HEK293 (cell line): Measurements from ENCODE around the gene COG6.
A peak's percentile ranks its signal among the peaks of the same experiment; 100 is the strongest.

ENCODE experiments used
- CTCF ChIA-PET: fragments of 350-600 bp; formaldehyde crosslinking; extraction: SDS; loops from one replicate; lab custom pipeline; 2021; ENCODE audit warnings: antibody characterized with exemption; lab: Yijun Ruan, JAX
- POLR2A ChIA-PET: fragments of 300-600 bp; formaldehyde crosslinking; extraction: SDS; loops from one replicate; lab custom pipeline; 2020; ENCODE audit warnings: antibody characterized with exemption, inconsistent platforms; lab: Yijun Ruan, JAX
- H3K27ac ChIP-seq: fragments of 200-500 bp; sonication (Bioruptor generic); 2 replicates; pipeline ENCODE4 v1.5.1; 2014; ENCODE audit warnings: low read depth, low read length, control low read depth, inconsistent platforms; ENCODE audit errors: extremely low read depth
- H3K36me3 ChIP-seq, 2 experiments: fragments of 200-500 bp in 1 of 2; sonication (Bioruptor generic) in 1 of 2; 1 replicate in 1 of 2; 2 replicates in 1 of 2; pipeline ENCODE4 v1.5.1; 2014 to 2017; ENCODE audit warnings: inconsistent platforms in 2 of 2, low read length in 2 of 2; ENCODE audit not compliant: control insufficient read depth in 2 of 2, insufficient read depth in 1 of 2
- H3K4me1 ChIP-seq: fragments of 200-500 bp; sonication (Bioruptor generic); 2 replicates; pipeline ENCODE4 v1.5.1; 2014; ENCODE audit warnings: mild to moderate bottlenecking, low read length, inconsistent platforms; ENCODE audit not compliant: control insufficient read depth, insufficient read depth
- H3K4me3 ChIP-seq: 2 replicates; pipeline ENCODE4 v1.5.1; 2011; ENCODE audit warnings: low read depth, mild to moderate bottlenecking, control low read depth, low read length, moderate library complexity
- H3K9me3 ChIP-seq: fragments of 200-500 bp; sonication (Bioruptor generic); 2 replicates; pipeline ENCODE4 v1.5.1; 2014; ENCODE audit warnings: low read depth, low read length, inconsistent platforms; ENCODE audit not compliant: control insufficient read depth, insufficient read depth
- MZF1 ChIP-seq: fragments of 450-650 bp; formaldehyde crosslinking; IDR thresholded peaks from 2 replicates; pipeline ENCODE4 v1.5.1; 2017; ENCODE audit warnings: missing biosample characterization, missing genetic modification characterization, borderline replicate concordance
- SALL2 ChIP-seq: fragments of 450-650 bp; formaldehyde crosslinking; IDR thresholded peaks from 2 replicates; pipeline ENCODE4 v1.5.0; 2017; ENCODE audit warnings: missing biosample characterization, mild to moderate bottlenecking, missing genetic modification characterization, borderline replicate concordance
- SCRT1 ChIP-seq: fragments of 450-650 bp; formaldehyde crosslinking; IDR thresholded peaks from 2 replicates; pipeline ENCODE4 v1.5.1; 2016; ENCODE audit warnings: missing biosample characterization, missing genetic modification characterization, borderline replicate concordance
- TRIM28 ChIP-seq: IDR thresholded peaks from 2 replicates; pipeline ENCODE4 v1.6.1; 2011; ENCODE audit warnings: low read length, control low read depth, borderline replicate concordance
- WT1 ChIP-seq: fragments of 450-650 bp; formaldehyde crosslinking; IDR thresholded peaks from 2 replicates; pipeline ENCODE4 v1.5.1; 2016; ENCODE audit warnings: missing biosample characterization, missing genetic modification characterization
- ZIC2 ChIP-seq: fragments of 450-650 bp; formaldehyde crosslinking; IDR thresholded peaks from 2 replicates; pipeline ENCODE4 v1.5.1; 2016; ENCODE audit warnings: missing biosample characterization, missing genetic modification characterization
- ZNF138 ChIP-seq: fragments of 450-650 bp; formaldehyde crosslinking; IDR thresholded peaks from 2 replicates; pipeline ENCODE4 v1.5.1; 2016; ENCODE audit warnings: missing biosample characterization, missing genetic modification characterization, borderline replicate concordance
- ZNF146 ChIP-seq: fragments of 450-650 bp; formaldehyde crosslinking; IDR thresholded peaks from 2 replicates; pipeline ENCODE4 v1.5.1; 2016; ENCODE audit warnings: missing biosample characterization, missing genetic modification characterization
- ZNF184 ChIP-seq: fragments of 450-650 bp; IDR thresholded peaks from 2 replicates; pipeline ENCODE4 v1.5.1; 2018; ENCODE audit warnings: missing biosample characterization, mild to moderate bottlenecking, missing genetic modification characterization
- ZNF292 ChIP-seq: fragments of 450-650 bp; formaldehyde crosslinking; IDR thresholded peaks from 2 replicates; pipeline ENCODE4 v1.5.1; 2016; ENCODE audit warnings: low read depth, missing biosample characterization, missing genetic modification characterization, borderline replicate concordance
- ZNF335 ChIP-seq: fragments of 450-650 bp; formaldehyde crosslinking; conservative IDR thresholded peaks from 2 replicates; pipeline ENCODE4 v1.5.1; 2016; ENCODE audit warnings: missing biosample characterization, missing genetic modification characterization
- ZNF548 ChIP-seq: fragments of 450-650 bp; formaldehyde crosslinking; IDR thresholded peaks from 2 replicates; pipeline ENCODE4 v1.5.1; 2016; ENCODE audit warnings: missing biosample characterization, missing genetic modification characterization
- ZNF654 ChIP-seq: fragments of 450-650 bp; formaldehyde crosslinking; IDR thresholded peaks from 2 replicates; pipeline ENCODE4 v1.5.1; 2016; ENCODE audit warnings: low read depth, missing biosample characterization, missing genetic modification characterization
- ZNF776 ChIP-seq: fragments of 450-650 bp; formaldehyde crosslinking; IDR thresholded peaks from 2 replicates; pipeline ENCODE4 v1.5.0; 2017; ENCODE audit warnings: missing biosample characterization, missing genetic modification characterization, borderline replicate concordance
- ZNF791 ChIP-seq: fragments of 450-650 bp; formaldehyde crosslinking; IDR thresholded peaks from 2 replicates; pipeline ENCODE4 v1.5.1; 2016; ENCODE audit warnings: missing biosample characterization, missing genetic modification characterization
- ZNF830 ChIP-seq: fragments of 450-650 bp; IDR thresholded peaks from 2 replicates; pipeline ENCODE4 v1.5.0; 2018; ENCODE audit warnings: missing biosample characterization, missing genetic modification characterization, low read depth, mild to moderate bottlenecking, moderate library complexity
- ZNF843 ChIP-seq: fragments of 450-650 bp; formaldehyde crosslinking; IDR thresholded peaks from 2 replicates; pipeline ENCODE4 v1.5.1; 2016; ENCODE audit warnings: missing biosample characterization, missing genetic modification characterization
- TF ChIP-seq, protein P1 (sequence below): fragments of 450-650 bp; formaldehyde crosslinking; IDR thresholded peaks from 2 replicates; pipeline ENCODE4 v1.5.1; 2017; ENCODE audit warnings: missing biosample characterization, mild to moderate bottlenecking, missing genetic modification characterization, moderate library complexity
- TF ChIP-seq, protein P2 (sequence below): fragments of 450-650 bp; formaldehyde crosslinking; IDR thresholded peaks from 2 replicates; pipeline ENCODE4 v1.5.1; 2016; ENCODE audit warnings: missing biosample characterization, missing genetic modification characterization
- TF ChIP-seq, protein P3 (sequence below): fragments of 450-650 bp; formaldehyde crosslinking; optimal IDR thresholded peaks from 2 replicates; pipeline ENCODE3; 2016; ENCODE audit warnings: missing biosample characterization, mild to moderate bottlenecking, missing genetic modification characterization
- TF ChIP-seq, protein P4 (sequence below): fragments of 450-650 bp; formaldehyde crosslinking; IDR thresholded peaks from 2 replicates; pipeline ENCODE4 v1.5.1; 2016; ENCODE audit warnings: missing biosample characterization, missing genetic modification characterization
- TF ChIP-seq, protein P5 (sequence below): fragments of 450-650 bp; formaldehyde crosslinking; IDR thresholded peaks from 2 replicates; pipeline ENCODE4 v1.5.0; 2017; ENCODE audit warnings: missing biosample characterization, missing genetic modification characterization, borderline replicate concordance

Gene COG6

DNA sequence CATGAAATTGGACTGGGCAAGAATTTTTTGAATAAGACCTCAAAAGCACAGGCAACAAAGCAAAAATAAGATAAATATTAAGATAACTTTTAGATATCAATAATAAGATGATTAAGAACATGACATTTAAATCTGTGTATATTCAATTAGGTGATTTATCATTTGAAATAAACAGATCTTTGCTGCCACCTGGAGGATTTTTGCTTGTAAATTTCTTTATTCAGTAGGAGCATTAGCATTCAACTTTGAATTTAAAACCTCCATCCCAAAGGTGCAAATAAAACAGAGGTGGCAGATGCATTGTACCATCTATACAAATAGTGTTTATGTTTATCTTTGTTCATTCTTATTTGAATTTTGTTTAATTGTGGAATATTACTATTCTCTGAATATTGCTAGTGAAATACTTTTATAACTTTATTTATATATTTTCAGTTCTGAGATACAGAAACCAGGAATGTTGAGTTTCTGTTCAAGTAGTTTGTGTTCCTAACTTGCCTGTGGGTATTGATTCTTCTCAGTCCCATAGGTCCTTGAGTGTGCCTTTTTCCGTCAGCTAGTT, 20.9 kb downstream of the COG6 start:
- ChIA-PET CTCF (interaction anchor here (1.9 kb wide), 1 partner anchor 626 kb away, joined by 6 read pairs; no protein-coding TSS in a partner anchor), POLR2A (no interaction called here)
- no peaks in the 10 kb centered on the region for H3K4me1 ChIP-seq
- no peak overlapping the region for H3K27ac ChIP-seq
- TF ChIP-seq ZNF184 (tag by site-specific recombination) (no peak), ZNF654 (tag by site-specific recombination) (peak; percentile 49)
- H3K9me3 ChIP-seq = no peaks in the 10 kb centered on the region
- no peak overlapping the region for H3K4me3 ChIP-seq
- peaks cover 7 to 25% of the 10 kb centered on the region in 2 experiments for H3K36me3 ChIP-seq

DNA sequence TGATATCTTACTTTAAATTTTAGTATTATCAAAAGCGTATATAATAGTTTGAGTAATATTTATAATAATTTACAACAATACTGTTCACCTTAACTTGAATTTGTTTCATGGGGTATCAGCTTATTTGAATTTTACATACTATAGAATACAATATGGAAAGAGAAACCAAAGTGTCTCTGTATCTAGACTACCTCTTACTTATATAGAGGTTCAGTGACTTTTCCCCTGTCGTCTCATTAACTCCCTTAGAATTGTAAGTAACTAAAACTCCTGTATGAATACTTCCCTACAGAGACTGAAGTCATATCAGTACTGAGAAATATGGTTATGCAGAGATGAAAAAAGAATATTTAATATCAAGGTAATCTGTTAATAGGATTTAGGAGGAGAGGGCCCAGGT, 26.8 kb downstream of the COG6 start:
- ChIA-PET CTCF (interaction anchor here (1.2 to 2.3 kb wide), 3 partner anchors 631 to 1001 kb away, joined by 5 to 14 read pairs (median 12); no protein-coding TSS in a partner anchor), POLR2A (no interaction called here)
- H3K36me3 ChIP-seq = peaks cover 7 to 31% of the 10 kb centered on the region in 2 experiments
- no peak overlapping the region for H3K27ac ChIP-seq
- TF ChIP-seq ZNF292 (tag by site-specific recombination) (no peak), SALL2 (tag by site-specific recombination) (no peak), ZNF548 (tag by site-specific recombination) (no peak)
- TF ChIP-seq, protein P1, sequence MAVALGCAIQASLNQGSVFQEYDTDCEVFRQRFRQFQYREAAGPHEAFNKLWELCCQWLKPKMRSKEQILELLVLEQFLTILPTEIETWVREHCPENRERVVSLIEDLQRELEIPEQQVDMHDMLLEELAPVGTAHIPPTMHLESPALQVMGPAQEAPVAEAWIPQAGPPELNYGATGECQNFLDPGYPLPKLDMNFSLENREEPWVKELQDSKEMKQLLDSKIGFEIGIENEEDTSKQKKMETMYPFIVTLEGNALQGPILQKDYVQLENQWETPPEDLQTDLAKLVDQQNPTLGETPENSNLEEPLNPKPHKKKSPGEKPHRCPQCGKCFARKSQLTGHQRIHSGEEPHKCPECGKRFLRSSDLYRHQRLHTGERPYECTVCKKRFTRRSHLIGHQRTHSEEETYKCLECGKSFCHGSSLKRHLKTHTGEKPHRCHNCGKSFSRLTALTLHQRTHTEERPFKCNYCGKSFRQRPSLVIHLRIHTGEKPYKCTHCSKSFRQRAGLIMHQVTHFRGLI (tag by site-specific recombination) = no peak
- no peak overlapping the region for H3K4me3 ChIP-seq
- H3K4me1 ChIP-seq = no peaks in the 10 kb centered on the region
- H3K9me3 ChIP-seq = no peaks in the 10 kb centered on the region

DNA sequence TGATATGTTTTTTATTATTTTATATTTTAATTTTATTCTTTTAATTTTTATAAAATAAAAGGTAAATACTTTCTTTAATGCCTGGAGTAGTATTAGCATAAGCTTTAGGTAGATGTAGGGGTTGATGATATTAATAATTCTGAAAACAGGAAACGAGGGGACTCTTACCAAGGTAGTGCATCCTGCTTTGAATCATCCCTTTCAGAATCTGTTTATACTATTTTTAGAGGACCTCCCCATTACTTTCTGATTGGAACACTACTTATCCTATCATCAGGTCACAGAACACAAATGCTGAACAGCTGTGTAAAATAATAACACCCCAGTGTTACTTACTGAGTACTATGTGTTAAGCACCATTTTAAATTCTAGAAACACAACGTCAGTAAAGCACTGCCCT, 27.3 kb downstream of the COG6 start:
- Histone ChIP-seq H3K4me3 (no peak overlapping the region), H3K27ac (no peak overlapping the region), H3K4me1 (no peaks in the 10 kb centered on the region), H3K36me3 (peaks cover 7 to 34% of the 10 kb centered on the region in 2 experiments), H3K9me3 (no peaks in the 10 kb centered on the region)
- ChIA-PET POLR2A (no interaction called here), CTCF (interaction anchor here (0.6 to 2.3 kb wide), 5 partner anchors 11 to 1001 kb away, joined by 4 to 14 read pairs (median 5); no protein-coding TSS in a partner anchor)
- TF ChIP-seq, protein P2, sequence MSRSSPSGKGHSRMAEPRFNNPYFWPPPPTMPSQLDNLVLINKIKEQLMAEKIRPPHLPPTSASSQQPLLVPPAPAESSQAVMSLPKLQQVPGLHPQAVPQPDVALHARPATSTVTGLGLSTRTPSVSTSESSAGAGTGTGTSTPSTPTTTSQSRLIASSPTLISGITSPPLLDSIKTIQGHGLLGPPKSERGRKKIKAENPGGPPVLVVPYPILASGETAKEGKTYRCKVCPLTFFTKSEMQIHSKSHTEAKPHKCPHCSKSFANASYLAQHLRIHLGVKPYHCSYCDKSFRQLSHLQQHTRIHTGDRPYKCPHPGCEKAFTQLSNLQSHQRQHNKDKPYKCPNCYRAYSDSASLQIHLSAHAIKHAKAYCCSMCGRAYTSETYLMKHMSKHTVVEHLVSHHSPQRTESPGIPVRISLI = no peak
- TF ChIP-seq ZNF843 = no peak
- no peak for TF ChIP-seq TRIM28
- TF ChIP-seq, protein P3, sequence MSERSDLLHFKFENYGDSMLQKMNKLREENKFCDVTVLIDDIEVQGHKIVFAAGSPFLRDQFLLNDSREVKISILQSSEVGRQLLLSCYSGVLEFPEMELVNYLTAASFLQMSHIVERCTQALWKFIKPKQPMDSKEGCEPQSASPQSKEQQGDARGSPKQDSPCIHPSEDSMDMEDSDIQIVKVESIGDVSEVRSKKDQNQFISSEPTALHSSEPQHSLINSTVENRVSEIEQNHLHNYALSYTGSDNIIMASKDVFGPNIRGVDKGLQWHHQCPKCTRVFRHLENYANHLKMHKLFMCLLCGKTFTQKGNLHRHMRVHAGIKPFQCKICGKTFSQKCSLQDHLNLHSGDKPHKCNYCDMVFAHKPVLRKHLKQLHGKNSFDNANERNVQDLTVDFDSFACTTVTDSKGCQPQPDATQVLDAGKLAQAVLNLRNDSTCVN (tag by site-specific recombination) = no peak
- TF ChIP-seq, protein P4, sequence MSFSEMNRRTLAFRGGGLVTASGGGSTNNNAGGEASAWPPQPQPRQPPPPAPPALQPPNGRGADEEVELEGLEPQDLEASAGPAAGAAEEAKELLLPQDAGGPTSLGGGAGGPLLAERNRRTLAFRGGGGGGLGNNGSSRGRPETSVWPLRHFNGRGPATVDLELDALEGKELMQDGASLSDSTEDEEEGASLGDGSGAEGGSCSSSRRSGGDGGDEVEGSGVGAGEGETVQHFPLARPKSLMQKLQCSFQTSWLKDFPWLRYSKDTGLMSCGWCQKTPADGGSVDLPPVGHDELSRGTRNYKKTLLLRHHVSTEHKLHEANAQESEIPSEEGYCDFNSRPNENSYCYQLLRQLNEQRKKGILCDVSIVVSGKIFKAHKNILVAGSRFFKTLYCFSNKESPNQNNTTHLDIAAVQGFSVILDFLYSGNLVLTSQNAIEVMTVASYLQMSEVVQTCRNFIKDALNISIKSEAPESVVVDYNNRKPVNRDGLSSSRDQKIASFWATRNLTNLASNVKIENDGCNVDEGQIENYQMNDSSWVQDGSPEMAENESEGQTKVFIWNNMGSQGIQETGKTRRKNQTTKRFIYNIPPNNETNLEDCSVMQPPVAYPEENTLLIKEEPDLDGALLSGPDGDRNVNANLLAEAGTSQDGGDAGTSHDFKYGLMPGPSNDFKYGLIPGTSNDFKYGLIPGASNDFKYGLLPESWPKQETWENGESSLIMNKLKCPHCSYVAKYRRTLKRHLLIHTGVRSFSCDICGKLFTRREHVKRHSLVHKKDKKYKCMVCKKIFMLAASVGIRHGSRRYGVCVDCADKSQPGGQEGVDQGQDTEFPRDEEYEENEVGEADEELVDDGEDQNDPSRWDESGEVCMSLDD (tag by site-specific recombination) = no peak
- no peak for TF ChIP-seq WT1
- TF ChIP-seq ZNF830 (tag by site-specific recombination) = no peak
- no peak for TF ChIP-seq ZNF791 (tag by site-specific recombination)
- no peak for TF ChIP-seq ZIC2
- TF ChIP-seq MZF1 (tag by site-specific recombination) = no peak
- no peak for TF ChIP-seq ZNF138 (tag by site-specific recombination)
- TF ChIP-seq, protein P5, sequence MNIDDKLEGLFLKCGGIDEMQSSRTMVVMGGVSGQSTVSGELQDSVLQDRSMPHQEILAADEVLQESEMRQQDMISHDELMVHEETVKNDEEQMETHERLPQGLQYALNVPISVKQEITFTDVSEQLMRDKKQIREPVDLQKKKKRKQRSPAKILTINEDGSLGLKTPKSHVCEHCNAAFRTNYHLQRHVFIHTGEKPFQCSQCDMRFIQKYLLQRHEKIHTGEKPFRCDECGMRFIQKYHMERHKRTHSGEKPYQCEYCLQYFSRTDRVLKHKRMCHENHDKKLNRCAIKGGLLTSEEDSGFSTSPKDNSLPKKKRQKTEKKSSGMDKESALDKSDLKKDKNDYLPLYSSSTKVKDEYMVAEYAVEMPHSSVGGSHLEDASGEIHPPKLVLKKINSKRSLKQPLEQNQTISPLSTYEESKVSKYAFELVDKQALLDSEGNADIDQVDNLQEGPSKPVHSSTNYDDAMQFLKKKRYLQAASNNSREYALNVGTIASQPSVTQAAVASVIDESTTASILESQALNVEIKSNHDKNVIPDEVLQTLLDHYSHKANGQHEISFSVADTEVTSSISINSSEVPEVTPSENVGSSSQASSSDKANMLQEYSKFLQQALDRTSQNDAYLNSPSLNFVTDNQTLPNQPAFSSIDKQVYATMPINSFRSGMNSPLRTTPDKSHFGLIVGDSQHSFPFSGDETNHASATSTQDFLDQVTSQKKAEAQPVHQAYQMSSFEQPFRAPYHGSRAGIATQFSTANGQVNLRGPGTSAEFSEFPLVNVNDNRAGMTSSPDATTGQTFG = no peak
- no peak for TF ChIP-seq ZNF146
- no peak for TF ChIP-seq SCRT1 (tag by site-specific recombination)
- TF ChIP-seq ZNF776 (tag by site-specific recombination) = no peak
- TF ChIP-seq ZNF335 = no peak
